Astrocyte of the cerebellum (primary cell): ENCODE results near the gene SLC36A2.
A peak's percentile ranks its signal among the peaks of the same experiment; 100 is the strongest.
"Not testable (repeated sequence)": the region's sequence is repeated elsewhere in the genome, so short reads cannot be mapped to it uniquely, and the experiment has no call there.

Experiments used
- DNase-seq: peaks from one replicate; pipeline ENCODE4 v3.0.0-alpha.2; 2011; ENCODE audit warnings: low read depth
- H3K4me3 ChIP-seq: 2 replicates; pipeline ENCODE4 v1.5.1; 2011; ENCODE audit warnings: mild to moderate bottlenecking, low read depth, low read length, moderate library complexity
- in situ Hi-C: cut with HindIII; loops from 2 replicates; pipeline ENCODE4 v1.10.0; 2017; ENCODE audit warnings: low sequenced_read_pairs
- TF ChIP-seq, protein P1 (sequence below): IDR thresholded peaks from 2 replicates; pipeline ENCODE4 v1.5.1; 2012; ENCODE audit warnings: low read length, low read depth, moderate library complexity, mild to moderate bottlenecking; ENCODE audit errors: missing control alignments

SLC36A2 gene

DNA sequence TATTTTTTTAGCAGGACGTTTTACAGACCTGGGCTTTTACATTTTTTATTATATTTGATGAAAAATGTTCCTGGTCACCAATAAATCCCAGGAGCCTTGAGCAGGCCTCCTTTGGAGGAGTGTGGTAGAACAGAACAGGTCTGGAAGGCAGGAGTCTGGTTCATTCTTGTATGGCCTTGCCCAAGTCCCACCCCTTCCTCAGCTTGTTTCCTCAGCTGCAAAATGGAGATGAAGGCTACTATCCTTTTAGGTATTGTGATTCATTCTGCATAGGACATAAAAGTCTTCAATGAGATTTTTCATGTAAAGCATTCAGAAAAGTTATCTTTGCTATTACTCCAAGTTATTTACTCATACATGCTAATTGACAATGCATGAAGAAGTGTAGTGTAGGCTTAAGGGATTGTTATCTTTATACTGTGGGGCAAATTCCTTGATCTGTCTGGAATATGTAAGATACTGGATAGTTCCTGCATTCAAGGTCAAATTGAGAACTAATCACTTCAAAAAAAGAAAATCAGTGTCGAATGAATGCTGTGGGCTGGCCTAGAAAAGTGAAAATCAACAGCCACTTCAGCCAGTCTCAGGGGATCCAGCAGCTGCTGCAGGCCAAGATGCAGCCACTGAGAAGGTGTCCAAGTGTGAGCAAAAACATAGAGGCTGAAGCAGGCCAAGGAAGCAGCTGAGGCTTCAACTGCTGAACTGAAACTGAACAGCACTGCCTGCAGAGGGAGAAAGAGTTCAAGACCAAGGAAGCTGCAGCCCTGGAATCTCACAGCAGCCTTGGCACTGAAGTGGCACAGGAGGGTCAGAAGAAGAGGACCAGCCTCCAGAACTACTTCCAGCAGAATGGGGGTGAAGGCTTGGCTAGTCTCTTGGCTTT is 28.3 kb downstream of the SLC36A2 start:
- in situ Hi-C loops, result no loop called here
- H3K4me3 ChIP-seq, result no peak overlapping the region
- no peak for DNase-seq
- TF ChIP-seq, protein P1, sequence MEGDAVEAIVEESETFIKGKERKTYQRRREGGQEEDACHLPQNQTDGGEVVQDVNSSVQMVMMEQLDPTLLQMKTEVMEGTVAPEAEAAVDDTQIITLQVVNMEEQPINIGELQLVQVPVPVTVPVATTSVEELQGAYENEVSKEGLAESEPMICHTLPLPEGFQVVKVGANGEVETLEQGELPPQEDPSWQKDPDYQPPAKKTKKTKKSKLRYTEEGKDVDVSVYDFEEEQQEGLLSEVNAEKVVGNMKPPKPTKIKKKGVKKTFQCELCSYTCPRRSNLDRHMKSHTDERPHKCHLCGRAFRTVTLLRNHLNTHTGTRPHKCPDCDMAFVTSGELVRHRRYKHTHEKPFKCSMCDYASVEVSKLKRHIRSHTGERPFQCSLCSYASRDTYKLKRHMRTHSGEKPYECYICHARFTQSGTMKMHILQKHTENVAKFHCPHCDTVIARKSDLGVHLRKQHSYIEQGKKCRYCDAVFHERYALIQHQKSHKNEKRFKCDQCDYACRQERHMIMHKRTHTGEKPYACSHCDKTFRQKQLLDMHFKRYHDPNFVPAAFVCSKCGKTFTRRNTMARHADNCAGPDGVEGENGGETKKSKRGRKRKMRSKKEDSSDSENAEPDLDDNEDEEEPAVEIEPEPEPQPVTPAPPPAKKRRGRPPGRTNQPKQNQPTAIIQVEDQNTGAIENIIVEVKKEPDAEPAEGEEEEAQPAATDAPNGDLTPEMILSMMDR, result peak; percentile 19

DNA sequence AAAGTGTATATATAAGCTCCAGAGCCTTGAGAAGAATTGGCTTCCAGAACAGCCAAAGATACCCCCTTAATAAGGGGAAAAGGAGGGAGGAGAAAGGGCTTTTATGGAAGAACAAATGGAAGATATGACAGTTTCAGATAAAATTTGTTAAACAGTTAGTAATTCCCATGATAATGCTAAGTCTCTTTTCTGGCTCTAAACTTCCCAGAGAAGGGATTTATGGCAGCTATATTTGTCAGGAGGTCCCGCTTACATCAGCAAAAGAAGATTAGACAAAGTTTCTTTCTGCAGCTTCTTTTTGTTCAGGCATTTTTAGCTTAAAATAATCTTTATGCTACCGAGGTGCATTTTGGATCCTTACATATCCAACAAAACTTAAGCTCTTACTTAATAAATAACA is 29.5 kb downstream of the SLC36A2 start:
- no peak overlapping the region for H3K4me3 ChIP-seq
- in situ Hi-C loops, result no loop called here
- TF ChIP-seq, protein P1, result no peak
- DNase-seq, result no peak

DNA sequence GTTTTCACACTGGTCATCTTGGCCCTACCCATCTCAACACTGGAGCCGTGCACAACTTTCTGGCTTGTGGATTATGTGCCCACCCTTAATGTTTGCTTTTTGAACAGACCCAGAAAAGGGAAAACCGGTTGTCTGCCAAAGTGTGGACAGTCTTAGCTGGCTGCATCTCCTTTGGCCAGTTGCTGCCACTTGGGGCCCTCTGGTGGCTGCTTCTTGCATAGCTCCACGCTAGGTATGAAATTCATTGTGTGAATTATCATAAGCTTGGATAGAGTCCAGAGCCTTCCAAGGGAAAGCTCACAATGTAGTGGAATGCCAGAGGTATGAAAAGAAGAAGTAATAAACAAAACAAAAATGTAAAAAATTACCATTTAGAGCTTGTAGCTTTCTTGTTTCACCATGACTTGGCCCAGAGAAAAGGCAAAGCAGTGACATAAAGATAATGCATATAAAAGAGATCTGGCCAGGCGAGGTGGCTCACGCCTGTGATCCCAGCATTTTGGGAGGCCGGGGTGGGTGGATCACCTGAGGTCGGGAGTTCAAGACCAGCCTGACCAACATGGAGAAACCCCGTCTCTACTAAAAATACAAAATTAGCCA is 31.3 kb downstream of the SLC36A2 start:
- in situ Hi-C loops, result no loop called here
- H3K4me3 ChIP-seq, result no peak overlapping the region
- TF ChIP-seq, protein P1, result peak; percentile 94
- DNase-seq, result peak; percentile 53

DNA sequence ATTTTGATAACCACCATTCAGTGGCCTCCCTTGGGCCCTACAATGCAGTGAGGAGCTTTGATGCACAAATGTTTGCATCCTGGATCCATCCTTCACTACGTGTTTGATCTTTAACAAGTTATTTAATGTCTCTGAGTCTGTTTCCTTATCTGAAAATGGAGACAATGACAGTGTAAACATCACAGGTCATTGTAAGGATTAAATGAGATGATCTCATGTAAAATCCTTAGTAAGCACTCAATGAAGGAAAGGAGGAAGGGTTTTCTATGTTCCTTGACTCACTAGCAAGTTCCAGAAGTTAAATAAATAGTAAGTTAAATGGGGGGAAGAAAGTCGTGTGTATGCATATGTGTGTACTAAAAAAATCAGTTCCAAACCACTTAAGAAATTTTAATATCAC is 34.0 kb downstream of the SLC36A2 start:
- in situ Hi-C loops, result no loop called here
- TF ChIP-seq, protein P1, result no peak
- no peak for DNase-seq
- no peak overlapping the region for H3K4me3 ChIP-seq

- no peak overlapping the region for H3K4me3 ChIP-seq
- TF ChIP-seq, protein P1, result no peak
- in situ Hi-C loops, result no loop called here
- no peak for DNase-seq
Observed at GRCh38 chr5:151312756-151313324, 34.5 kb downstream of the SLC36A2 start.

- no peak overlapping the region for H3K4me3 ChIP-seq
- TF ChIP-seq, protein P1, result no peak
- DNase-seq, result no peak
- in situ Hi-C loops, result no loop called here
Observed at GRCh38 chr5:151310932-151311331, 36.4 kb downstream of the SLC36A2 start.

DNA sequence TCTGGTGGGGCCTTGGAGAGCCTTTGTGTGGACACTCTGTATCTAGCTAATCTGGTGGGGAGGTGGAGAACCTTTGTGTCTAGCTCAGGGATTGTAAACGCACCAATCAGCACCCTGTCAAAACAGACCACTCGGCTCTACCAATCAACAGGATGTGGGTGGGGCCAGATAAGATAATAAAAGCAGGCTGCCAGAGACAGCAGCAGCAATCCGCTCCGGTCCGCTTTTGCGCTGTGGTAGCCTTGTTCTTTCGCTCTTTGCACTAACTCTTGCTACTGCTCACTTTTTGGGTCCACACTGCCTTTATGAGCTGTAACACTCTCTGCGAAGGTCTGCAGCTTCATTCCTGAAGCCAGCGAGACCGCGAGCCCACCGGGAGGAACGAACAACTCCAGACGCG is 37.5 kb downstream of the SLC36A2 start:
- in situ Hi-C loops, DNase-seq, H3K4me3 ChIP-seq: not testable (repeated sequence)

GRCh38 chr5:151309266-151309665 is 38.1 kb downstream of the SLC36A2 start:
- in situ Hi-C loops, DNase-seq: not testable (repeated sequence)

More at GRCh38 chr5:151309266-151309665, 38.1 kb downstream of the SLC36A2 start:
- not testable (repeated sequence) for H3K4me3 ChIP-seq
